Stimulated activated CD4-positive, alpha-beta T cell treated with anti-CD3 and anti-CD28 coated beads, Interleukin-2, amount 100 ng/mL, for 48 hours (primary cell): ENCODE results near the gene CCDC47.

Source experiments
- DNase-seq, 2 donors: peaks; one replicate each; pipeline ENCODE4 v3.0.0-alpha.2; 2020

The CCDC47 gene

GRCh38 chr17:63696381-63696961 lies 76.9 kb downstream of the CCDC47 start:
- DNase-seq, result no peak

- no peak for DNase-seq
Observed at GRCh38 chr17:63695889-63696288, 77.5 kb downstream of the CCDC47 start.
